HG03135 (cell line): Measurements from ENCODE around the gene PPM1H.
A peak's percentile ranks its signal among the peaks of the same experiment; 100 is the strongest.

Experiments used
- ATAC-seq: cut with Tn5 transposase; IDR thresholded peaks from one replicate; pipeline ENCODE4 v1.9.1; 2021; ENCODE audit warnings: mild to moderate bottlenecking, moderate library complexity; ENCODE audit not compliant: unreplicated experiment

The PPM1H gene

GRCh38 chr12:62627181-62627580, 307.8 kb downstream of the PPM1H start:
- ATAC-seq: no peak

DNA sequence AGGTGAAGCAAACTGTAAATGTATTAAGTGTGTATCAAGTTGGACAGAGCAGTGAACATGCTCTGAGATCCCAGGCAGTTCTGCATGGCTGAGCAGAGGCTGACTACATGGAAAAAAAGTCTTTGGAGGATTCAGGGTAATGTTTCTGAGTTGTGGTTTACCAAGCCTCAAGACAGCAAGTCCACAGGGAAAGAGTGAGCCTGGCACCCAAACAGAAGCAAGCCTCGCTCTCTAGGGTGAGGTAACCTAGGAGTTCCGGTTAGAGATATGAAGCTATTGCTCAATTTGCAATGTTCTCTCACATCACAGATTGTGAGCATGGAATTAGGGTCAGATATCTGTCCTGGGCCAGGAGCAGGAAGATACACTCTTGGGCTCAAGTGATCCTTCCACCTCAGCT, 309.7 kb downstream of the PPM1H start:
- no peak for ATAC-seq

DNA sequence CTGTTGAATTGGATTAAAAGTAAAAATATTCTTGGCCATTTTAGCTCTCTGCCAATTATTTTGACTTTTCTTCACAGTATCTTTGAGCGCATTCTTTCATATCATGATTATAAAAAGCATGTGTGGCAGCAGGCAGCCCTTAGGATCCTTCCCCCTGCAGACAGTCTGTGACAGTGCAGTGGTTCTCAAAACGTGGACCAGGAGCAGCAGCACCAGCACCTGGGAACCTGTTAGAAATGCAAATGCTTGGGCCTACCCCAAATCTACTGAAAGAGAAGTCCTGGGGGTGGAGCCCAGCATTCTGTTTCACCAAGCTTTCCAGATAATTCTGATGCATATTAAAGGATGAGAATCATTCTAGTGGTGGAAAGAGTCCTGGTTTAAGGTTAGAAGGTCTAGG, 312.8 kb downstream of the PPM1H start:
- no peak for ATAC-seq

DNA sequence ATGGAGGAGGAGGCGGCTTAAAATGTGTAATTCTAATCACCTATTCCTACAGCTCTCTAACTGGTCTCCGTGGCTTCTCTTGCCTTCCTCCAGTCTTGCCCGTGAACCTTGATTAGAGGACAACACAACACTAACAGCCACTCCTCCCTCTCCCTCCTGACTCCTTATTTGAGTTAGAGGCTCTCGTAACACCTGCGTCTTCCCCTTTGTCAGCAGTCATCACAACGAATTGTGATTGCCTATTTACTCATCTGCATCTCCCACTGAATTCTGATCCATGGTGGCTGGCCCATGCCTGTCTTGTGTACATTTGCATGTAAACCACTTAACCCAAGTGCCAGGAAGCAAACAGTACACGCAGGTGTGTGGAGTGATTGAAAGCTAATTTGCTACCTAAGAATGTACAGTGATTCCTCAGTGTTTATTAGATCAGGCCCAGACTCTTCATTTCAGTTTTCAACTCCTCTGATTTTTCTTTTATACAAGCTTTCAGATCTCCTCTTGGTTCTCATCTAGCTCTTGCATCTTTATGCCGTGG, 313.8 kb downstream of the PPM1H start:
- no peak for ATAC-seq

DNA sequence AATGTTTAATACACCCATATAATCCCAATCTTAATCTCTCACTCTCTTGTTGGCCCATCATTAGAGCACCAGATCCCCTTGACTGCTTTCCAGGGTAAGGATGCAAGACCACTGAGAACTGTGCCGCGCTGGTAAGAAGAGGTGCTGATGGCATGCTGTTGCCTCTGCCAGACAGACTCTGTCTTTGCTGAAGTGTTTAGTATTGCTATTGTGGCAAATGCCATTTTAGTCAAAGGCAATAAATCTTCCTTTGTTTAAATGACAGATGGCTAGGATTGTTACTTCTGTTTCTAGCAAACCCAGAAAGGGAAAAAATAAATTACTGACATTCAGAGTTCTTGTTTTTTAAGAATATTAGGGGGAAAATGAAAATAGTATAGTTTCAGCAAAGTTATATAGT, 316.0 kb downstream of the PPM1H start:
- ATAC-seq: no peak

DNA sequence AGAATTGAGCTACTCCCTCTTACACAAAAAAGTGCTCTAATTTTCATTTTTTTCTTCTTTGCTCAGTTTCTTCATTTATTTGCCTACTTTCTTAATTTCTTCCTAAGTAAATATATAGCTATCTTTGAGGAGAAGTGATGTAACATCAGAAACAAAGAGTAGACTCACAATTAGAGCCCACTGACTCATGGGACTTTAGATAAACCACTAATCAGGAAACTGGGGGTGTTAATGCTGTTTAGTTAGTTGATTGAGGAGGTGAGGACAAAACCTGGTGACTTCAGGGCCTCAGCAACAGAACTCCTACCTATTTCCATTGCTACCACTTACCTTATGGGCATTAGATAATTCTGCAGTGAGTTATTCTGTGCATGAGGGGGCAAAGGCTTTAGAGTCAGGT, 316.6 kb downstream of the PPM1H start:
- no peak for ATAC-seq

DNA sequence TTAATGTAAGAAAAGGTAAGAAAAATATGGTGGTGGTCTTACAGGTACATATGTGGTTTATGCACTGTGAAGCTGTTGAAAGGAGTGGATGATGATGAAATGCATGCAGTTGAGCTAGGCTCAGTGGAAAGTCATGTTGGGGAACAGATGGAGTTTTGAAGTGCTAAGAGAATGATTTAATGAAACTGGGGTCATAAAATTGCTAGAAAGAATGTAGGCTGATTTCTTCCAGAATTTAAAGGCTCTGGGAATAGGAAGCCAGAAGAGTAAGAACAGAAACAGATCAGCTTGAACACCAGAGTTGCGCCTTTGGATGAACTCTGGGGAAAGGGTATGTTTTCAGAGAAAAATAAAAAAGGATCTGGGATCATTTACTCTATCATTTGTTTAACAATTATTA, 321.9 kb downstream of the PPM1H start:
- no peak for ATAC-seq

- ATAC-seq: no peak
Measured at GRCh38 chr12:62606654-62607053, 328.3 kb downstream of the PPM1H start.

GRCh38 chr12:62605981-62606380, 329.0 kb downstream of the PPM1H start:
- ATAC-seq: no peak

GRCh38 chr12:62604871-62605270, 330.1 kb downstream of the PPM1H start:
- ATAC-seq: no peak

DNA sequence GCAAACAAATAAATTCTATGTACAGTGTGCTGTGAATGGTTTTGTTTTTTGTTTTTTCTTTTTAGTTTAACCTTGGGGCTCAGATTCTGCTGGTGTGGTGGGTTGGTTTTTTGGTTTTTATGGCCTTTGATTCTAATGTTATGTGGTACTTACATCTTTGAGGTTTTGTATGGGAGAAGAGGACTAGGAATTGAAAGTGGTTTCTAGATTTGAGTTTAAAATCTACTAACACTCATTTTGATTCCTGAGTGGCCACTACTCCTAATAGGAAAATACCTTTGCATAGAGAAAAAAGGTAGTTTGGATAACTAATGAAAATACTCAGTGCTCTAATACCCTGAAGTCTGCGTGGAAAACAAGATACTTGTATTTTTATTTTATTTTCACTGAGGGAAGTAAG, 330.6 kb downstream of the PPM1H start:
- no peak for ATAC-seq

- no peak for ATAC-seq
Measured at GRCh38 chr12:62603811-62604098, 331.2 kb downstream of the PPM1H start.

- ATAC-seq: peak; percentile 72
Measured at GRCh38 chr12:62603061-62603810, 331.7 kb downstream of the PPM1H start.

DNA sequence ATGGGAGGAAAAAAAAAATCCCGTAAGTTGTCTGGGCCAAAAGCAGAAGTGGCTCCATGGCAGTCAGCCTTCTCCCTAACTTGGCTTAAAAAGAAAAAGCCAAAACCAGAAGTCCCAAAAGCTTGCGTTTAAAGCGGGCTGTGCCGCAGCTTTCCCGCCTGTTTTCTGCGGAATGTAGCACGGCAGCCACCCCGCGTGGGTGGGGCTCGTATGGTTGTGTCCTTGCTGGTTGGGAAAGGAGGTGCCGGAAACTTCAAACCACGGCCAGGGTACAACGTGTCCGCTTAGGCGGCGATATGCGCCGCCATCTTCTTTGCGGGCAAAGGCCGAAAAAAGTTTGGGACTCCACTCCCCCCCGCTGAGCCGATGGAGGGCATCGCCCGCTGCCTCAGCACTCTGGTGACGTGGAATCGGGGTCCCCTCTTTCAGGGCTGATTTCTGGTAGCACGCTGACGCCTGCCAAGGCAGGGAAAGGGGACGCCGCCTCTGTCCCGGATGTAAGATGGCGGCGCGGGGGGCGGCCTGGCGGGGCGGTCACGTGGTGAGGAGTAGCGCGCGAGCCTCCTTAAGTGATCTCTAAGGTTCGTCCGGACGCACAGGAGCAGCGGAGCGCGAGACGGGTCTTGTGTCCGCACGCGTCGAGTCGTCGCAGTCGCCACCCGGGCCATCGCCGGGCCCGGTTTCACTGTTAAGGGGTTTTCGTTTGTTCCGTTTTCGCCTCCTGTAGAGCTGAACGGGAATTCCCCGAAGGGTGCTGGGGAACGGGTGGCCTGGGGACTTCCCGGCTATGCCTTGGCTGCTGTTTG, 332.5 kb downstream of the PPM1H start:
- ATAC-seq: peak; percentile 66

- ATAC-seq: no peak
Measured at GRCh38 chr12:62601765-62602164, 333.2 kb downstream of the PPM1H start.

GRCh38 chr12:62599854-62600437, 335.0 kb downstream of the PPM1H start:
- no peak for ATAC-seq

- no peak for ATAC-seq
Measured at GRCh38 chr12:62598846-62599245, 336.1 kb downstream of the PPM1H start.

GRCh38 chr12:62597253-62597652, 337.7 kb downstream of the PPM1H start:
- no peak for ATAC-seq
